HepG2 (cell line): ENCODE results near the gene ADCK2. TPM values are rescaled to one million over a fixed set of nuclear protein-coding genes. Genes with fewer than 3 reads are reported as not detected.

Experiments used
- ATAC-seq: fragments of 200-7000 bp; cut with Tn5 transposase; 3 replicates; pipeline ENCODE4 v1.9.1; 2020; ENCODE audit warnings: mild to moderate bottlenecking, moderate library complexity
- BruUV-seq: library from RNA; stranded (reverse); fragments of 400-500 nt; replicated peaks from 2 replicates; lab custom pipeline; 2021; lab: Mats Ljungman, UMichigan
- CTCF ChIA-PET: fragments of 300-600 bp; formaldehyde crosslinking; extraction: SDS; loops from one replicate; lab custom pipeline; 2021; ENCODE audit warnings: low total read pairs, inconsistent platforms, low intra/inter-chr PET ratio; lab: Yijun Ruan, JAX
- POLR2A ChIA-PET: fragments of 350-600 bp; sonication (Branson Sonifier 250); formaldehyde crosslinking; loops from one replicate; lab custom pipeline; 2020; ENCODE audit warnings: antibody characterized with exemption, inconsistent platforms; lab: Yijun Ruan, JAX
- DNase-seq: peaks from one replicate; pipeline ENCODE4 v3.0.0-alpha.2; 2015; ENCODE audit warnings: low spot score
- FAIRE-seq: peaks from 3 replicates; lab custom pipeline; 2011; peaks lifted over from hg19 to GRCh38; lab: Jason Lieb, UNC
- H2AFZ ChIP-seq: one replicate; pipeline ENCODE4 v1.6.1; 2011; ENCODE audit warnings: low read length, inconsistent platforms
- H3K27ac ChIP-seq: fragments of 300-600 bp; 3 replicates; pipeline ENCODE4 v1.8.0; 2011; ENCODE audit warnings: mixed run types, mild to moderate bottlenecking, mixed read lengths, low read length, inconsistent platforms; ENCODE audit not compliant: insufficient read depth; ENCODE audit errors: extremely low read length
- H3K27me3 ChIP-seq, 2 experiments: fragments of 200-600 bp in 1 of 2; 2 replicates in 1 of 2; 3 replicates in 1 of 2; pipeline versions ENCODE4 v1.6.0 to v1.8.0; 2011; ENCODE audit warnings: low read length in 2 of 2, mild to moderate bottlenecking in 2 of 2, moderate library complexity in 2 of 2, inconsistent platforms in 1 of 2; ENCODE audit not compliant: insufficient read depth in 2 of 2, control insufficient read depth in 1 of 2
- H3K36me3 ChIP-seq, 2 experiments: fragments of 200-600 bp in 1 of 2; replicated peaks in 1 of 2; 2 replicates in 1 of 2; 3 replicates in 1 of 2; pipeline versions ENCODE4 v1.5.1 to v1.8.0; 2011; ENCODE audit warnings: low read length in 2 of 2, inconsistent platforms in 1 of 2; ENCODE audit not compliant: insufficient read depth in 2 of 2, control insufficient read depth in 1 of 2
- H3K4me1 ChIP-seq: 2 replicates; pipeline ENCODE4 v1.5.1; 2012; ENCODE audit warnings: low read length, inconsistent platforms; ENCODE audit not compliant: insufficient read depth
- H3K4me2 ChIP-seq: 2 replicates; pipeline ENCODE4 v1.6.0; 2011; ENCODE audit warnings: low read depth, low read length, inconsistent platforms
- H3K4me3 ChIP-seq, 3 experiments: fragments of 200-600 bp in 1 of 3; sonication (generic), shearing (Covaris generic) in 1 of 3; replicated peaks in 1 of 3; 2 replicates each; pipeline ENCODE4 v1.5.1; 2011 to 2016; ENCODE audit warnings: low read length in 3 of 3, inconsistent platforms in 2 of 3, low read depth in 2 of 3, mild to moderate bottlenecking in 2 of 3, control low read depth in 1 of 3, mixed read lengths in 1 of 3; ENCODE audit not compliant: insufficient read depth in 1 of 3
- H3K79me2 ChIP-seq: one replicate; pipeline ENCODE4 v1.6.1; 2011; ENCODE audit warnings: low read length, inconsistent platforms; ENCODE audit not compliant: insufficient read depth
- H3K9ac ChIP-seq: 2 replicates; pipeline ENCODE4 v1.6.0; 2011; ENCODE audit warnings: mild to moderate bottlenecking, low read depth, low read length, inconsistent platforms; ENCODE audit not compliant: insufficient read depth
- H3K9me3 ChIP-seq: 2 replicates; pipeline ENCODE4 v1.5.1; 2012; ENCODE audit warnings: mild to moderate bottlenecking, low read length
- H4K20me1 ChIP-seq: 2 replicates; pipeline ENCODE4 v1.6.0; 2011; ENCODE audit warnings: inconsistent platforms, mild to moderate bottlenecking, low read length, moderate library complexity; ENCODE audit not compliant: insufficient read depth
- CBX5 ChIP-seq: sonication (generic); formaldehyde crosslinking; IDR thresholded peaks from 2 replicates; pipeline ENCODE4 v1.4.0; 2020; ENCODE audit warnings: missing genetic modification reagents, borderline replicate concordance
- CTCF ChIP-seq: sonication (generic); formaldehyde crosslinking; IDR thresholded peaks from 2 replicates; pipeline ENCODE4 v1.5.0; 2020; ENCODE audit warnings: mild to moderate bottlenecking, missing genetic modification reagents, moderate library complexity
- DR1 ChIP-seq: sonication (generic); formaldehyde crosslinking; IDR thresholded peaks from 2 replicates; pipeline ENCODE4 v1.8.0; 2021; ENCODE audit warnings: mild to moderate bottlenecking, missing genetic modification reagents, inconsistent platforms
- ELF4 ChIP-seq: sonication (generic); formaldehyde crosslinking; IDR thresholded peaks from 2 replicates; pipeline ENCODE4 v1.5.0; 2020; ENCODE audit warnings: missing genetic modification reagents, mild to moderate bottlenecking, moderate library complexity, borderline replicate concordance
- YY1 ChIP-seq: IDR thresholded peaks from 2 replicates; pipeline ENCODE4 v1.6.1; 2011; ENCODE audit warnings: low read length, low read depth, moderate library complexity, mild to moderate bottlenecking; ENCODE audit not compliant: insufficient read depth, insufficient replicate concordance
- ZNF746 ChIP-seq: sonication (generic); formaldehyde crosslinking; IDR thresholded peaks from 2 replicates; pipeline ENCODE4 v1.8.0; 2022; ENCODE audit warnings: mild to moderate bottlenecking, missing genetic modification reagents
- WGBS: methylation state at CpG from one replicate; pipeline ENCODE4 v1.1.6; 2017; ENCODE audit warnings: low lambda C conversion rate; 5-methylcytosine and 5-hydroxymethylcytosine counted together
- in situ Hi-C: cut with HindIII; loops from 2 replicates; pipeline ENCODE4 v1.10.0; 2017; ENCODE audit warnings: low pct_unique_long_range_greater_than_20kb; ENCODE audit not compliant: extremely low pct_ligation_motif_present
- intact Hi-C: fragments of 100-400 bp; cut with micrococcal nuclease; formaldehyde crosslinking; loops from one replicate; pipeline ENCODE4 v1.10.0; 2022; ENCODE audit not compliant: unreplicated experiment
- polyA plus RNA-seq, 8 experiments: library from polyadenylated mRNA; depleted of rRNA in 3 of 8; stranded (reverse) in 7 of 8; unstranded in 1 of 8; fragments of >200 nt; fragmentation: Illumina TruSeq in 4 of 8; extraction: Trizol in 4 of 8; gene quantifications; 2 replicates each; pipeline versions ENCODE4 v1.2.1 to v1.2.3, GENCODE V29; 2011 to 2016; ENCODE audit warnings: low read depth in 4 of 8, missing spikeins in 1 of 8, mixed read lengths in 1 of 8; ENCODE audit not compliant: insufficient read depth in 1 of 8
- total RNA-seq, 5 experiments: library from RNA; depleted of rRNA; stranded (reverse); fragments of >200 nt; fragmentation: Illumina TruSeq; extraction: Trizol; gene quantifications; 2 replicates each; pipeline ENCODE4 v1.2.3, GENCODE V29; 2016; ENCODE audit warnings: low read depth in 1 of 5

ADCK2 gene
- total and polyA plus RNA-seq, 2 of the 13 experiments (the other 11 are each of a cell fraction or from before 2014, with no cell fraction given): 8.6 to 18.8 TPM

- H3K9me3 ChIP-seq: no peaks in the 10 kb centered on the region
- H2AFZ ChIP-seq: no peak overlapping the region
- no peak overlapping the region for H3K4me3 ChIP-seq
- no peak overlapping the region for H3K4me2 ChIP-seq
- H3K79me2 ChIP-seq: no peaks in the 10 kb centered on the region
- H4K20me1 ChIP-seq: no peaks in the 10 kb centered on the region
- no TSS peak for BruUV-seq
- H3K27me3 ChIP-seq: peaks cover 1 to 7% of the 10 kb centered on the region in 2 experiments; a peak in 3 of 5 replicates
- ChIA-PET POLR2A (no interaction called here), CTCF (no interaction called here)
- intact Hi-C loops: no loop called here
- TF ChIP-seq ZNF746 (CRISPR knock-in tag): no peak
- no peak for TF ChIP-seq DR1 (CRISPR knock-in tag)
- no peak for TF ChIP-seq CBX5
- no peak for TF ChIP-seq YY1
- TF ChIP-seq ELF4 (CRISPR knock-in tag): no peak
- TF ChIP-seq CTCF (CRISPR knock-in tag): no peak
- DNase-seq (no peak), ATAC-seq (no peak), FAIRE-seq (no peak)
- H3K9ac ChIP-seq: no peak overlapping the region
- in situ Hi-C loops: no loop called here
- H3K27ac ChIP-seq: no peak overlapping the region
- no peaks in the 10 kb centered on the region for H3K36me3 ChIP-seq
- H3K4me1 ChIP-seq: peaks cover 23% of the 10 kb centered on the region
- WGBS: 43% methylated on average over 6 of the region's 6 CpGs
Measured at GRCh38 chr7:140623980-140624379, 48.8 kb upstream of the ADCK2 start.
